ENCODE measurements around the gene TENT4B.
"Not testable (repeated sequence)": the region's sequence is repeated elsewhere in the genome, so short reads cannot be mapped to it uniquely, and the experiment has no call there.

Gene TENT4B

DNA sequence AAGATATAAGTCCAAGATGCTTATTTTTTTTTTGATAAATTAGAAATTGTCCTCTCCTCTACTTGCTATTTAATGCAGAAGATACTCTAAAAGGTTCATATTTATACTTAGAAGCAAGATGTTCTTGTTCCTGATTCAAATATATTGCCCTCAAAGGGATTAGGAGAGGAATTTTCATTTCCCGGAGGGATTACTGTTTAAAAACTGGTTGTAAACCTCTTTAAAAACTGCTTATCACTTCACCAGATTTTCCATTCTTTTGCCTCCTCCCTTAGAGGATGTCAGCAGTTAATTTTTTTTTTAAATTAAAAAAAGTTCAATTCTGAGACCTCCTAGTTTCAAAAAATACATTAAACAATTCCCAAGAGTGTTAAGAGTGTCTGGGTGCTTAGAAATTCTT is 2.8 kb downstream of the TENT4B start:
- no peak for DNase-seq

DNA sequence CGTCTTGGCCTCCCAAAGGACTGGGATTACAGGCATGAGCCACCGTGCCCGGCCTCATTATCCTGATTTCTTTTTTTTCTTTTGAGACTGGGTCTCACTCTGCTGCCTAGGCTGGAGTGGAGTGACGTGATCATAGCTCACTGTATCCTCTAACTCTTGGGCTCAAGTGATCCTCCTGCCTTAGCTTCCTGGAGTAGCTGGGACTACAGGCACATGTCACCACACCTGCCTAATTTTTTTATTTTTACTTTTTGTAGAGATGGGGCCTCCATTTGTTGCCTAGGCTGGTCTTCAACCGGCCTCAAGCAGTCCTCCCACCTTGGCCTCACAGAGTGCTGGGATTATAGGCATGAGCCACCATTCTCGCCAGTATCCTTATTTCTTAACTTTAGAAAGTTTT is 3.5 kb downstream of the TENT4B start:
- DNase-seq = no peak

DNA sequence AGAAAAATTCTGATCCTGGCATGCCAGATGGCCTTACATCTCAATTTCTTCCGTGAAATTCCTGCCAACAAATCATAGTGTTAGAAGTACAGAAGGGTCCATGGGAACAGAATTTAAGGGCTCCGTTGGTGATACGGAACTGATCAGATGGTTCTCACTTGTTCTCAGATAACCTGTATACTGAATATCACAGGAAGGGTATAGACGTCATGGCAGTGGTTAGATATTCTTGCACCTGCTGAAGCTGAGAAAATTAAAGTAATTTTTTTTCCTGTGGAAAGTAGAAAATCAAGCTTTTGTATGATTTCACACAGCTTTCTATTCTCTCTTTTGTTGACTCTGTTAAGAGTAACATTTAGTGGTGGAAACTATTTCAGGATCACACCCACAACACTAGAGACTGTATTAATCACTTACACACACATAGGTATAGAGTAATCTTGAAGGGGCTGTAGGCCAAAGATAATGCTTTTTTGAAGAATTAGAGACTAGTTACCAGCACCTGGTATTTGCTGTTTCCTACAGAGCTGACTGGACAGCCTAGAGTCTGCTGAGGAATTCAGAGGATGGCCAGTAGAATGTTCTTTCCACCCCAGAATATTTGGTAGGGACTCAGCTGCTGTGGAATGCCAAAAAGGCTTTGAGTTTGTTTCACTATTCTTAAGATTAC is 7.5 kb downstream of the TENT4B start:
- no peak for DNase-seq

DNA sequence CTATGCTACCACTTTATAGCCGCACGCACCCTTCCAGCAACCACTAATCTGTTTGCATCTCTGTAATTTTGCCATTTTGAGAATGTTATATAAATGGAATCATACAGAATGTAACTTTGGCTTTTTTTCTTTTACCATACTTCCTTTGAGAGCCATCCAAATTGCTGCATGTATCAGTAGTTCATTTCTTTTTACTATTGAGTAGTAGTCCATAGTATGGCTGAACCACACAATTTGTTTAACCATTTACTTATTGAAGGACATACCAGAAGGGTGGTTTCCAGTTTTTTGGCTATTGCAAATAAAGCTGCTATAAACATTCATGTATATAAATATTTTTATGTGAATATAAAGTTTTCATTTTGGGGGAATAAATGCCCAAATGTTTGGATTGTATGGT is 8.8 kb downstream of the TENT4B start:
- DNase-seq = no peak

DNA sequence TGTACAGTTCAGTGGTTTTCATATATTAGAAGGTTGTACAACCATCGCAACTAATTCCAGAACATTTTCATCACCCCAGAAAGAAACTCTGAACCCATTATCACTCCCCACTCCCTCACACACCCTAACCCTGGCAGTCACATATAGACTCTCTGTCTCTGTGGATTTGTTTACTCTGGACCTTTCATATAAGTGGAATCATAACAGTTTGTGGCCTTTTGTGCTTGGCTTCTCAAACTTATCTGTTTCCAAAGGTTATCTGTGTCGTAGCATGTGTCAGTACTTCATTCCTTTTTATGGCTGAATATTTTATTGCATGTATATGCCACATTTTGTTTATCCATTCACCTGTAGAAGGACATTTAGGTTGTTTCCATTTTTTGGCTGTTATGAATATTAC is 12.4 kb downstream of the TENT4B start:
- no peak for DNase-seq

DNA sequence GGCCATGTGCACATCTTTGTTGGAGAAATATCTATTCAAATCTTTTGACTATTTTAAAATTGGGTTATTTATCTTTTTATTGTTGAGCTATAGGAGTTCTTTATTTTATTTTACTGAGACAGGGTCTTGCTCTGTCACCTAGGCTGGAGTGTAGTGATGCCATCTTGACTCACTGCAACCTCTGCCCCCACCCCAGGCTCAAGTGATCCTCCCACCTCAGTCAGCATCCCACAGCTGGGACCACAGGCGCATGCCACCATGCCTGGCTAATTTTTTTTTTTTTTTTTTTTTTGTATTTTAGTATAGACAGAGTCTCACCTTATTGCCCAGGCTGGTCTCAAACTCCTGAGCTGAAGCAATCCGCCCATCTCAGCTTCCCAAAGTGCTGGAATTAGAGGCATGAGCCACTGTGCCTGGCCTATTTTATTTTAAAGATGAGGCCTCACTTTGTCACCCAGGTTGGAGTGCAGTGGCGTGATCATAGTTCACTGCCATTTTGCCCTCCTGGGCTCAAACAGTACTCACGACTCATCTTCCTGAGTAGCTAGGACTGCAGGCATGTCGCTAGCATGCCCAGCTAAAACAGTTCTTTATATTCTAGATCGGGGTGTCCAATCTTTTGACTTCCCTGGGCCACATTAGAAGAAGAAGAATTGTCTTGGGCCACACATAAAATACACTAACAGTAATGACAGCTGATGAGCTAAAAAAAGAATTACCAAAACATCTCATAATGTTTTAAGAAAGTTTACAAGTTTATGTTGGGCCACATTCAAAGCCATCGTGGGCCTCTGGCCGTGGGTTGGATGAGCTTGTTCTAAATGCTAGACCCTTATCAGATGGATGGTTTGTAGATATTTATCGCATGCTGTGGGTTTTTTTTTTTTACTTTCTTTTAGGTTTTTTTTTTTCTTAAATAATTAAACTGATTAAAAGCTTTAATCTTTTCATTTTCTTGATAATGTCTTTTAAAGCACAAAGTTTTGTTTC is 13.7 kb downstream of the TENT4B start:
- no peak for DNase-seq

DNA sequence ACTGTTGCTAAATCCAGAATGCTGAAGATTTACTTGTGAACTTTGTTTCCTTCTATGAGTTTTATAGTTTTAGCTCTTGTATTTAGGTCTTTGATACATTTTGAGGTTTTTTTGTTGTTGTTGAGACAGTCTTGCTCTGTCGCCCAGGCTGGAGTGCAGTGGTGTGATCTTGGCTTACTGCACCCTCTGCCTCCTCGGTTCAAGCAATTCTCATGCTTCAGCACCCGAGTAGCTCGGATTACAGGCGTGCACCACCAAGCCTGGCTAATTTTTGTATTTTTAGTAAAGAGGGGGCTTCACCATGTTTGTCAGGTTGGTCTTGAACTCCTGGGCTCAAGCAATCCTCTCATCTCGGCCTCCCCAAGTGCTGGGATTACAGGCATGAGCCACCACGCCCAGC is 14.4 kb downstream of the TENT4B start:
- DNase-seq = no peak

DNA sequence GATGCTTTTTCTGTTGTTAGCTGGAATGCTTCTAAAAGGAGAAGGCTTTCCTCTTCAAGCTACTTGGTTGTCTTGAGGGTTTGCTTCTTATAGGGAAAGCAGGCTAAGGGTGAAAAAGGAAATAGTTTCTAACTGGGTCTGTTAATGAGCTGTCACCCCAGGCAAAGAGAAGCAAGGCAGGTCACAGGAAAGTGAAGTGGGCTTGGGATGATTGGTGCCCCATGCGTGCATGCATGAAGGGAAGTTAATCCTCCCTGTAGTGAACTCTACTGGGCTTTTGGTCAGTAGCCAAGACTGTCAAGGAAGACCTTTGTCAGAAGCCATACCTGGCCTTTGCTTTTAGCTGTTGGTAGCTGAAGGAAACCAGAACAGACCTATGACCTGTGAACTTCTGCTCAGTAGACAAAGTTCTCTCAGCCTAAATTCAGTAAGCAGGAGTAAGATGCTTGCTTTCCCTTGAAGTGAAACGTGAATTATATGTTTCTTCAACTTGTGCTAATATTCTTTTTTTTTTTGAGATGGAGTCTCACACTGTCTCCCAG is 16.5 kb downstream of the TENT4B start:
- DNase-seq = no peak

DNA sequence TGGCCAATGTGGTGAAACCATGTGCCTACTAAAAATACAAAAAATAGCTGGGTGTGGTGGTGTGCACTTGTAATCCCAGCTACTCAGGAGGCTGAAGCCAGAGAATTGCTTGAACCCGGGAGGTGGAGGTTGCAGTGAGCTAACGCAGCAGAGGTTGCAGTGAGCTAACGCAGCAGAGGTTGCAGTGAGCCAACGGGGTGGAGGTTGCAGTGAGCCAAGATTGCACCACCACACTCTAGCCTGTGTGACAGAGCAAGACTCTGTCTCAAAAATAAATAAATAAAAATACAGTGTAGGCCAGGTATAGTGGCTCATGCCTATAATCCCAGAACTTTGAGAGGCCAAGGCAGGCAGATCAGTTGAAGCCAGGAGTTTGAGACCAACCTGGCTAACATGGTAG is 18.7 kb downstream of the TENT4B start:
- not testable (repeated sequence) for DNase-seq

DNA sequence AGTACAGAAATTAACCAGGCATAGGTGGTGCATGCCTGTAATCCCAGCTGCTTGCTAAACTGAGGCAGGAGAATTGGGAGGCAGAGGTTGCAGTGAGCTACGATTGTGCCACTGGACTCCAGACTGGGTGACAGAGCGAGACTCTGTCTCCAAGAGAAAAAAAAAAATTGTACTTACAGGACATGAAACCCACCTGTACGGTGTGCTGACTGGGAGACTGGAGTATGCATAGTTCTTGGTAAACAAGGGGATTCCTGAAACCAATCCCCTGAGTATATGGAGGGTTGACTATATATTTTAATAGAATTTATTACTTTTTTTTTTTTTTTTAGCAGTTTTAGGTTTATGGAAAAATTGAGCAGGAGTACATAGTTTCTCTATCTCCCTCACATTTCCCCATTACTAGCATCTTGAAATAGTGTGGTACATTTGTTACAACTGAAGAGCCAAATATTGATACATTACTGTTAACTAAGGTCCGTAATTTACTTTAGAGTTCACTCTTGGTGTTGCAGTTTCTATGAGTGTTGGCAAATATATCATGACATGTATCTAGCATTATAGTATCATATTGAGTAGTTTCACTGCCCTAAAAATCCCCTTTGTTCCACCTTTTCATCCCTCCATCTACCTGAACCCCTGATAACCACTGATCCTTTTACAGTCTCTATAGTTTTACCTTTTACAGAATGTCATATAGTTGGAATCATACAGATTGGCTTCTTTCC is 19.3 kb downstream of the TENT4B start:
- no peak for DNase-seq

DNA sequence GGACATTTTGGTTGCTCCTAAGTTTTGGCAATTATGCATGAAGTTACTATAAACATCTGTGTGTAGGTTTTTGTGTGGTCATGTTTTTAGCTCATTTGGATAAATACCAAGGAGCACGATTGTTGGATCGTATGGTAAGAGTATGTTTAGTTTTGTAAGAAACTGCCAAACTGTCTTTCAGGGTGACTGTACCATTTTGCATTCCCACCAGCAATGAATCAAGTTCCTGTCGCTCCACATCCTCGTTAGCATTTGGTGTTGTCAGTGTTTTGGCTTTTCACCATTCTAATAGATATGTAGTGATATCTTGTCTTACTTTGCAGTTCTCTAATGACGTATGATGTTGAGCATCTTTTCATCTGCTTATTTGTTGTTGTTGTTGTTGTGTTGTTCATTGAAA is 20.2 kb downstream of the TENT4B start:
- no peak for DNase-seq

DNA sequence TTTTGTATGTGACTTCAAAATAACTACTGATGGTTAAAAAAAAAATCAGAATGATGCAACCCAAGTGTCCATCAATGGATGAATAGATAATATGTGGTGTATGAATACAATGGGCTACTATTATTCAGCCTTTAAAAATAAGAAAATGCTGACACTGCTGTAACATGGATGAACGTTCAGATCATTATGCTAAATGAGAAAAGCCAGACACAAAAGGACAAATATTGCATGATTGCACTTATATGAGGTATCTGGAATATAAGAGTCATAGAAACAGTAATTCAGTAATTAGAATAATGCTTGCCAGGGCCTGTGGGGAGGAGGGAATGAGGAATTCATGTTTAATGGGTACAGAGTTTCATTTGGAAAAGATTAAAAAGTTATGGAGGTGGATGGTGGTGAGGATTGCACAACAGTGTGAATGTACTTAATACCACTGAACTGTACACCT is 25.4 kb downstream of the TENT4B start:
- DNase-seq = no peak

DNA sequence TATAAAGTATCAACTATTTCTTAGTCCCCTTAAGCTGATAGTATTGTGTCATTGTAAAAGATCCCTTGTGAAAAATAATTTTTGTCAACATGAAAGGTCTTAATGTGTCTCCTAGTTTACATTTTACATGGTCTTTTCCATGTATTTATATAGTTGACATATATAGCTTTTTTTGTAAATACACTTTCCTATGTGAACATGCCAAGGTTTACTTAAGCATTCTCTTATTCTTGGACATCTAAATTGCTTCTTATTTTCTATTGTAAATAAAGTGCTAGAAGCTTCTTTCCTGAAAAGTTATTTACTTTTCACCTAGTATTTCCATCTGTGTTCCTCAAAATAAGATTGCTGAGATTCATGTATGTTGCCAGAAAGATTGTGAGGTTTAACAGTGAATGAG is 29.3 kb downstream of the TENT4B start:
- no peak for DNase-seq

DNA sequence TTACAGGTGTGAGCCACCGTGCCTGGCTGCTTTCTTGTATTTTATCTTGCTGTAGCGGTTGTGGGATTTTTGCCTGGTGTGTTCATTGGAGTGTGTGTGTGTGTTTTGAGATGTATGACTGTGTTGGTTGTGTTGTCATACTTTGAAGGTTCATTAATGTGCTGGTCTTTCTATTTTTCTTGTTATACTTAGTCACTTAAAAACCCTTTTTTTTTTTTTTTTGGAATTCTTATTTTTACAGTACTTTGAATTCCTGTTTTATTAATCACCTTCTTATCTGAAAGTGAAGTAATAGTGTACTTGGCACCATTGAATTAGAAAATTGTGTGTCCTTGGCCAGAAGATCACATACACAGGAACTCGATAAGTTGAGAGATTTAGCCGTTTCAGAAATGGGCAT is 30.2 kb downstream of the TENT4B start:
- DNase-seq = no peak

DNA sequence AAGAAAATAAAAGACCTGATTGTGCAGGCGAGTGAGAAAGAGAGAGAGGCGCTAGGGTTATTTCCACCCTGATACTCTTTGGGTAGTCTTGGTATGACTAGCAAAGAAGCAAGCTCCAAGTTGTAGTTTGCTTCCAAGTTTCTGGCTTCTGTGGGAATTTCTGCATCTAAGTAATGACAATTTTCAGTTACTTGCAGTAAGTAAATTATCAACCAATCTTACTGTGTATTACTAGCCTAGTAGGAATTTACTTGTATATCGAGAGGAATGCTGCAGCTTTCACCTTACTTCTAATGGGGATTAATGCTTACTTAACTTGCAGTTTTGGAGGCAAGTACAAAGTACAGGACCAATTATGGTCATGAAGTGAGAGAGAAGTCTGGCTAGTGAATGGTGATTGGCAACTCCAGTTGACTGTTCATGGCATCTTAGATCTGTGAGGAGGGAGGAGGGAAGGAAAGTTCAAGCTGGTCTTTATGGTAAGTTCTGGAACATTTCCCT is 31.9 kb downstream of the TENT4B start:
- no peak for DNase-seq

DNA sequence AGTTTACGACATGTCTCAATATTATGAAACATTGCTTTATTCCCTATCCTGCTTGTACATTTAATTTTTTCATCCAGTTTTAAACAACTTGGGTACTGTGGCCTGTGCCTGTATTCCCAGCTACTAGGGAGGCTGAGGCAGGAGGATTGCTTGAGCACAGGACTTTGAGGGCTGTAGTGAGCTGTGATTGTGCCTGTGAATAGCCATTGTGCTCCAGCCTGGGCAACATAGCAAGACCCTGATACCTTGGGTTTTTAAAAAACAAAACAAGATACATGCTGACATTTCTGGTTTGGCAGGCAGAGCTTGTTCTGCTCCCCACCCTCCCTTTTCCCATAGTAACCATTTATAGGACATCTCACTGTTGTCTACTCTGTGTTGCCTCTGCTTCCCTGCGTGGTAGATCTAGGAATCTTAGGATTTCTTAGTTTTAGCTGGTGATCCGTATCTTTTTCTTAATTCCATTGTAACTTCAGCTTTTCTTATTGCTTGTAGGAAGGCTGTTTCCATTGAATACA is 35.6 kb downstream of the TENT4B start:
- DNase-seq = no peak

DNA sequence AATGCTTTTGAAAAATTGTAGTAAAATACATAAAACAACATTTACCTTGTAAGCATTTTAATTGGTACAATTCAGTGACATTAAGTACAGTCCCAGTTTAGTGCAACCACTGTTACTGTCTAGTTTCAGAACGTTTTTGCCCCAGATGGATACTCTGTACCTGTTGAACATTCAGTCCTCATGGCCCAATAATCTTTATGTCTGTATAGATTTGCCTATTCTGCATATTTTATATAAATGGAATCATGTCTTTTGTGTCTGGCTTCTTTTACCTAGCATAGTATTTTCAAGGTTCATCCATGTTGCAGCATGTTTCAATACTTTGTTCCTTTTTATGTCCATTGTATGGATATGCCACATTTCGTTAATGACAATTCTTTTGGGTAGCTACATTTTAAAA is 37.2 kb downstream of the TENT4B start:
- DNase-seq = no peak

DNA sequence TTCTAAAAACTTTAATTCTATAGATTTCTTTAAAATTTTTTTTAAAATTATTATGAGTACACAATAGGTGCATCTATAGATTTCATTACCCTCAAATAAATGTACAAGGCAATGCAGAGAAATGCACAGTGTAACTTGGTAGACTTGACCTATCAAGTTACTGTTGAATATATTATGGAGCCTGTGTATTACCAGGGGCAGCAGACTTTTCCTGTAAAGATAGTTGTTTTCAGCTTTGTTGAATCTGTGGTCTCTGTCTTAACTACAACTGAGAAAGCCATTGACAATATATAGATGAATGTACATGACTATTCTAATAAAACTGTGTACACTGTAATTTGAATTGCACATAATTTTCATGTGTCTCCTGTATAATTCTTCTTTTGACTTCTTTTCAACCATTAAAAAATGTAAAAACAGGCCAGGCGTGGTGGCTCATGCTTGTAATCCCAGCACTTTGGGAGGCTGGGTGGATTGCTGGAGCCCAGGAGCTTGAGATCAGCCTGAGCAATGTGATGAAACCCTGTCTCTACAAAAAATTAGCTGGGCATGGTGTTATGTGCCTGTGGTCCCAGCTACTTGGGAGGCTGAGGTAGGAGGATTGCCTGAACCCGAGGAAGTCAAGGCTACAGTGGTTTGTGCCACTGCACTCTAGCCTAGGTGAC is 39.4 kb downstream of the TENT4B start:
- DNase-seq = no peak

DNA sequence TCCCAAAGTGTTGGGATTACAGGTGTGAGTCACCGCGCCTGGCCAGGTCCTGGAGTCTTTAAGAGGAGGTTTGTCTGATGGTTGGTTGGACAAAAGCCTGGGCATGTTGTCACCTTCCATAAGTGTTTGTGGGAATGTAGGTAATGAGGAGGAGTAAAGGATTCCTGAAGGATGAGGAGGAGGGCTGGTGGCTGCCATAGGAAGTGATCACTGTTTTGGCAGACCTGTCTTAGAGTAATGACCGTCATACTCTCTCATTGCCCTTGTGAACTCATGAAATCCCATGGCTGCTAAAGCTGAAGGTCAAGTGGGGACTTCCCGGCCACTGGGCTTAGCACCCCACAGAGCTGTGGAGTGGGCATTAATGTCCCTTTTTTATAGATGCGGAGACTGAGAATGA is 40.5 kb downstream of the TENT4B start:
- no peak for DNase-seq

DNA sequence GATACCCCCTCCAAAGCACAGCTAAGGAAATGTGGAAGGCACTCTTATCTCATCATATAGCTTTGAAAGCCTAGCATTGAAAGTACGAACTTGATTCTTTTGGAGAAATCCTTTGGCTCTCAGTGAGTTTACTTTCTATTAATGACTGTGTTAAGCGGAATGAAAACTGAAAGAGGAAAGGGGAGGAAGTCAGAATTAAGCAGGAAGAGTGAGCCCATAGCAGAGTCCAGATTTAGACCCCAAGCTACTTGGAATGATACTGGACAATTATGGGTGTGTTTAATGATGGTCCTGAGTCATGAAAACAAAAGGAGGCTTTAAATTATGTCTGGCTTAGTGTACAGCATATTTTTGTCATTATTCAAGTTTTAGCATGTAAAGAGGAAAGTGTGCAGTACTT is 42.2 kb downstream of the TENT4B start:
- no peak for DNase-seq

DNA sequence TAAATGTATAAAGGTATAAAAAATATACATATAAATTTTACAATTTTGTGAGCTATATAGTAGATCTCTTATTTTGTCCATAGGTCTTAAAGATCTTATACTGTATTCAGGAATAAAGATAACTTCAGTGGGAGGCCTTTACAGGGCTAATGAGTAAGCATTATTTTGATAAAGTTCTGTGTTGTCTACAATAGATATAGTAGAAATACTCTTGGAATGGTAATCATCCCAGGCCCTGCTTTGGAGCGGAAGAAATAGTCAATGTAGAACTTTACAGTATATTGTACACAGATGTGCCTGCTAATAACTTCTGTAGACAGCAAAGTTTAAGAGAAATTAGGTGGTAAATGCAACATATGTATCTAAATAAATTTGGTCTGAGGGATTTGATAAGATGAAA is 42.6 kb downstream of the TENT4B start:
- DNase-seq = no peak

DNA sequence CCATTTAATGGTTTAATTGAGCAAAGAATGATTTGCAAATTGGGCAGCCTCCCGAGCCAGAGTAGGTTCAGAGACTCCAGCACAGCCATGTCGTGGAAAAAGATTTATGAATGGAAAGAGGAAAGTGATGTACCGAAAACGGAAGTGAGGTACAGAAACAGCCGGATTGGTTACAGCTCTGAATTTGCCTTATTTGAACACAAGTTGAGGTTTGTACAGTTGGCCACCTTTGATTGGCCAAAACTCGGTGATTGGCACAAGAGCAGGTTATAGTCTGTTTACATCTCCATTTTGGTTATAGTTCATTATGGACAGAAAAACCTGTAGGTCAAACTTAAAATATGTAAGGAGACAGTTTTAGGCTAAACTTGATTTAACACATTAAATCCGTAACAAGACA is 44.5 kb downstream of the TENT4B start:
- no peak for DNase-seq

Data from eye (tissue), 1 donor.